ENCODE measurements around the gene LHX5. TPM values are rescaled to one million over a fixed set of nuclear protein-coding genes. Genes with fewer than 3 reads are reported as not detected.

The LHX5 gene
- total RNA-seq (2021) (not detected in 2 replicates), Bru-seq, nascent RNA (not detected), BruChase-seq, experiment 1, labeled RNA remaining after a 2-hour chase (not detected), BruChase-seq, experiment 2, labeled RNA remaining after a 6-hour chase (not detected)
- long read RNA-seq = 0 reads

DNA sequence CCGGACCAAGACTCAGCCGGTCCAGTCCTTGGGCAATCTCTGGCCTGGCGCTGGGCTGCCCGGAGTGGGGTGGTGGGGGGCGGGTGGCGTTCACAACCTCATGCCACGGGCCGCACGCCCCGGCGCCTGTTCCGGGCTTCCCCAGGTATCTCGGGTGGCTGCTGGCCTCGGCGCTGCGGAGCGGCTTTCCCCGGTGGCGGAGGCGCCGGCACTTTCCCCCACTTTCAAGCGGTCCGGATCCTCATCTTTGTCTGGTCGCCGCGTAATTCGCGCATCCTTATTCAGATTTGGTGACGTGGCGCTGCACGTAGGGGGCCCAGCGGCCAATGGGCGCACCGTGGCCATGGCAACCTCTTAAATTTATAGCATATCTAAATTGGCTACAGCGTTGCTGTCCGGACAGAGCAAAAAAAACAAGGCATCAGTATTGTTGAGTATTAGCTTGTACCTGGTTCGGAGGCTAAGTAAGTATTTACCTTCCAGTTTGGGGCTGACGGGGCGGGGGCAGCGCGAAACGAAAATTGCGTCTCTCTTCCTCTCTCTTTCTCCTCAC is at the start of gene LHX5:
LHX5 (minus strand) TSS at position 253 of the 553 bp plus-strand sequence. CDS start 373 bp downstream, outside the sequence.
- CTCF ChIA-PET = no interaction called here
- Histone ChIP-seq H3K27me3 (replicated peaks; ENCODE audit: insufficient read depth, low read depth, low read length, poor library complexity) (peaks cover 99% of the 10 kb centered on the region), H3K9me3 (ENCODE audit: low read depth, low read length, poor library complexity, severe bottlenecking) (no peaks in the 10 kb centered on the region), H3K4me1 (ENCODE audit: insufficient read depth, low read length, poor library complexity, severe bottlenecking) (no peaks in the 10 kb centered on the region), H3K4me3 (ENCODE audit: low read depth, low read length, poor library complexity, severe bottlenecking) (no peak within 1 kb of the TSS), H3K27ac (ENCODE audit: low read depth, low read length, poor library complexity, severe bottlenecking) (no peak within 1 kb of the TSS), H3K36me3 (ENCODE audit: insufficient read depth, low read length, poor library complexity, severe bottlenecking) (no peaks in the 10 kb centered on the region)
- no peak for DNase-seq (ENCODE audit: low spot score)
- intact Hi-C loops (cut with micrococcal nuclease; ENCODE audit: unreplicated experiment) = no loop called here
- no TSS peak for BruUV-seq (replicated peaks)
- POLR2A ChIA-PET (ENCODE audit: low non-redundant PET) = interaction anchor here (0.6 kb wide), 1 partner anchor 728 kb away, joined by 3 read pairs; no protein-coding TSS in a partner anchor
- TF ChIP-seq, protein P1, sequence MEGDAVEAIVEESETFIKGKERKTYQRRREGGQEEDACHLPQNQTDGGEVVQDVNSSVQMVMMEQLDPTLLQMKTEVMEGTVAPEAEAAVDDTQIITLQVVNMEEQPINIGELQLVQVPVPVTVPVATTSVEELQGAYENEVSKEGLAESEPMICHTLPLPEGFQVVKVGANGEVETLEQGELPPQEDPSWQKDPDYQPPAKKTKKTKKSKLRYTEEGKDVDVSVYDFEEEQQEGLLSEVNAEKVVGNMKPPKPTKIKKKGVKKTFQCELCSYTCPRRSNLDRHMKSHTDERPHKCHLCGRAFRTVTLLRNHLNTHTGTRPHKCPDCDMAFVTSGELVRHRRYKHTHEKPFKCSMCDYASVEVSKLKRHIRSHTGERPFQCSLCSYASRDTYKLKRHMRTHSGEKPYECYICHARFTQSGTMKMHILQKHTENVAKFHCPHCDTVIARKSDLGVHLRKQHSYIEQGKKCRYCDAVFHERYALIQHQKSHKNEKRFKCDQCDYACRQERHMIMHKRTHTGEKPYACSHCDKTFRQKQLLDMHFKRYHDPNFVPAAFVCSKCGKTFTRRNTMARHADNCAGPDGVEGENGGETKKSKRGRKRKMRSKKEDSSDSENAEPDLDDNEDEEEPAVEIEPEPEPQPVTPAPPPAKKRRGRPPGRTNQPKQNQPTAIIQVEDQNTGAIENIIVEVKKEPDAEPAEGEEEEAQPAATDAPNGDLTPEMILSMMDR (conservative IDR thresholded peaks at IDR 0.05; ENCODE audit: low read depth, low read length) = no peak
- peak; percentile 99 for TF ChIP-seq EZH2 (IDR thresholded peaks at IDR 0.05; ENCODE audit: borderline replicate concordance, low read depth, low read length, poor library complexity, severe bottlenecking)

DNA sequence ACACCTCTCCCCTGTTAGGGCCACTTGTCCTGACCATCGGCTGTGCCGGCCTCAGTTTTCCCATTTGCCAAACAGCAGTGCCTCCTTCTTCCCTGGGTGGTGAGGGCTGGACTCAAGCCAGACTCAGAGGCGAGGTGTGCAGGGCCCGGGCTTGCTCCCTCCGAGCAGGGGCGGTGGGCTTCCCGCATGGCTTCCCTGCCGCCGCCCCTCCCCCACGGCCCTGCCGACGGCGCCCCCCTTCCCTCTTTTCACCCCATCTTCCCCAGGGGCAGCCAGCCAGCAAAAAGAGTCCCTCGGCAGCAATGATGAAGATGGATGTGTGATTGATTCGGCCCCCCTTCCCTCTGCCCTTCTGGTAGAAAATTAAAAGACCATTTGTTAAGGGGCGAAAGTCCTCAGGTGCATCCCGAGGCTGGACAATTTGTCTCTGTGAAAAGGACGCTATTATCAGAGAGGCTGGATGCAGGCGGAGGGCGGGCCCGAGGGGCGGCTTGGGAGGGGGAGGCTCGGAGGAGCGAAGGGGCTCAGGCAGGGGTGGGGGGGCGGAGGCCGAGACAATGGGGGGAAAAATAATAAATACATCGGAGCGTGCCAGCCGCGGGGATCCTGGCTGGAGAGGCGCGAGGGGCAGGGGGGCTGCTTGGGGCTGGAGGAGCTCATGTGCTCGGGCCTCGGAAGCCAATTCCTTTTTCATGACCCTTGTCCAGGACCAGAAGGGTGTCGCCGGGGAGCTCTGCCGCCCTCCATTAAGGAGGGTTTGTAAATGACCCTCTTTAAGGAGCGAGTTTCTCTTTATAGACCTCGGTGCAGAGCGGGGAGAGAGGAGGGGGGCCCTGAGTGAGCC is 48.0 kb upstream of the LHX5 start:
- Histone ChIP-seq H3K36me3 (ENCODE audit: insufficient read depth, low read length, poor library complexity, severe bottlenecking) (no peaks in the 10 kb centered on the region), H3K9me3 (ENCODE audit: low read depth, low read length, poor library complexity, severe bottlenecking) (no peaks in the 10 kb centered on the region), H3K27ac (ENCODE audit: low read depth, low read length, poor library complexity, severe bottlenecking) (no peak overlapping the region), H3K4me1 (ENCODE audit: insufficient read depth, low read length, poor library complexity, severe bottlenecking) (no peaks in the 10 kb centered on the region), H3K4me3 (ENCODE audit: low read depth, low read length, poor library complexity, severe bottlenecking) (no peak overlapping the region), H3K27me3 (replicated peaks; ENCODE audit: insufficient read depth, low read depth, low read length, poor library complexity) (peaks cover 97% of the 10 kb centered on the region)
- intact Hi-C loops (cut with micrococcal nuclease; ENCODE audit: unreplicated experiment) = no loop called here
- BruUV-seq (replicated peaks) = no TSS peak
- ChIA-PET CTCF (no interaction called here), POLR2A (ENCODE audit: low non-redundant PET) (no interaction called here)
- peak; percentile 59 for TF ChIP-seq EZH2 (IDR thresholded peaks at IDR 0.05; ENCODE audit: borderline replicate concordance, low read depth, low read length, poor library complexity, severe bottlenecking)
- TF ChIP-seq, protein P1 (conservative IDR thresholded peaks at IDR 0.05; ENCODE audit: low read depth, low read length) = no peak
- DNase-seq (ENCODE audit: low spot score) = no peak

DNA sequence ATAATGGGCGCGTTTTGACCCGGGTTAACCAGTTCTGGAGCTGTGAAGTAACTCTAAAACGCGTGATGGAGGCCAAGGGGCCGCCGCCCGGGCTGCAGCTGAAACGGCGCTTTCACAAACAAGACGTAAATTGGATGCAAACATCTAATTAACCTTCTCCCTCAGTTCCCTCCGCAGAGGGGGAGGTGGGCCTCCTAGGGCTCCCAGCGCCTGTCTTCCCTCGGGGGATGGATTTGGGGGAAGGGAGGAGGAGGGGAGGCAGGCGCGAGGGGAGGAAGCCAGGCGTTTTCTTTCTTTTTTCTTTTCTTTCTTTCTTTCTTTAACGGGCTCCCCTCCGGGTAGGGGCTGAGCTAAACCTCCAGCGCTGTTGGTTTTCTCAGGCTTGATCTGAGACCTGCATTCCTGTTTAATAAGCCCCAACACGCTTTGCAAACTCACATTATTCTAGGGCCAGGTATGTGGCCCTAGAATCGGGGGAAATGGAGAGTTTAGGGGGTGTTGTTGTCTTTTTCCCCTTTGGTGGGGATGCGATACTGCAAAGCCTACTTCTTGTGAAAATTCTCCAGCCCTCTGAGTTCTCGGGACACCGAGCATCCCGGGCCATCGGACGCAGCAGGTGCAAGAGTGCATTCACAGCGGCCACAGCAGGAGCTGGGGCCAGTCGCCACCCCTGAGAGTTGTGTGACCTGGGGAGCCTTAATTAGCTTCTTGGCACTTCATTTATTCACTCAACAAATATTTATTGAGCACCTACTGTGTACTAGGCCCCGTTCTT is 43.6 kb upstream of the LHX5 start:
- Histone ChIP-seq H3K4me1 (ENCODE audit: insufficient read depth, low read length, poor library complexity, severe bottlenecking) (no peaks in the 10 kb centered on the region), H3K9me3 (ENCODE audit: low read depth, low read length, poor library complexity, severe bottlenecking) (no peaks in the 10 kb centered on the region), H3K27ac (ENCODE audit: low read depth, low read length, poor library complexity, severe bottlenecking) (no peak overlapping the region), H3K36me3 (ENCODE audit: insufficient read depth, low read length, poor library complexity, severe bottlenecking) (no peaks in the 10 kb centered on the region), H3K27me3 (replicated peaks; ENCODE audit: insufficient read depth, low read depth, low read length, poor library complexity) (peaks cover 88% of the 10 kb centered on the region), H3K4me3 (ENCODE audit: low read depth, low read length, poor library complexity, severe bottlenecking) (no peak overlapping the region)
- BruUV-seq (replicated peaks) = no TSS peak
- TF ChIP-seq, protein P1 (conservative IDR thresholded peaks at IDR 0.05; ENCODE audit: low read depth, low read length) = no peak
- TF ChIP-seq EZH2 (IDR thresholded peaks at IDR 0.05; ENCODE audit: borderline replicate concordance, low read depth, low read length, poor library complexity, severe bottlenecking) = peak; percentile 50
- ChIA-PET CTCF (no interaction called here), POLR2A (ENCODE audit: low non-redundant PET) (interaction anchor here (0.6 kb wide), 1 partner anchor 58 kb away, joined by 3 read pairs; no protein-coding TSS in a partner anchor)
- DNase-seq (ENCODE audit: low spot score) = no peak
- intact Hi-C loops (cut with micrococcal nuclease; ENCODE audit: unreplicated experiment) = no loop called here
